Subcutaneous adipose tissue (tissue), 4 donors: ENCODE data around the gene STXBP6. TPM values are rescaled to one million over a fixed set of nuclear protein-coding genes. Genes with fewer than 3 reads are reported as not detected.

ENCODE experiments used
- CTCF ChIP-seq: fragments of 450-650 bp; IDR thresholded peaks from one replicate; pipeline ENCODE4 v1.5.1; 2016; ENCODE audit warnings: low read depth, mild to moderate bottlenecking, control low read depth, antibody characterized with exemption, moderate library complexity
- total RNA-seq, 4 donors: library from RNA; depleted of rRNA; stranded (reverse); fragments of >200 nt; gene quantifications; one replicate each; pipeline ENCODE4 v1.1.0, GENCODE V29; 2016

Gene STXBP6
- total RNA-seq, 4 donors from 2014 or later: 5.4 to 11.7 (median 9.3) TPM

- no peak for TF ChIP-seq CTCF
Observed at GRCh38 chr14:24844011-24844410, 205.9 kb downstream of the STXBP6 start.

- no peak for TF ChIP-seq CTCF
Observed at GRCh38 chr14:24843494-24843893, 206.5 kb downstream of the STXBP6 start.

- TF ChIP-seq CTCF: no peak
Observed at GRCh38 chr14:24840204-24840893, 209.6 kb downstream of the STXBP6 start.

GRCh38 chr14:24839617-24840203 lies 210.2 kb downstream of the STXBP6 start:
- no peak for TF ChIP-seq CTCF

- no peak for TF ChIP-seq CTCF
Observed at GRCh38 chr14:24838945-24839616, 210.9 kb downstream of the STXBP6 start.

GRCh38 chr14:24837280-24838046 lies 212.5 kb downstream of the STXBP6 start:
- TF ChIP-seq CTCF: no peak

GRCh38 chr14:24834956-24835355 lies 215.0 kb downstream of the STXBP6 start:
- TF ChIP-seq CTCF: no peak
